Activated CD4-positive, alpha-beta T cell treated with anti-CD3 and anti-CD28 coated beads, Interleukin-2, Interleukin-6, amounts not matched to agents 100 ng/mL and 50 ng/mL, durations not matched to agents 16 hours and 8 hours (primary cell): ENCODE data around the gene MARK2.

Source experiments
- DNase-seq: peaks from one replicate; pipeline ENCODE4 v3.0.0-alpha.2; 2020

Gene MARK2

DNA sequence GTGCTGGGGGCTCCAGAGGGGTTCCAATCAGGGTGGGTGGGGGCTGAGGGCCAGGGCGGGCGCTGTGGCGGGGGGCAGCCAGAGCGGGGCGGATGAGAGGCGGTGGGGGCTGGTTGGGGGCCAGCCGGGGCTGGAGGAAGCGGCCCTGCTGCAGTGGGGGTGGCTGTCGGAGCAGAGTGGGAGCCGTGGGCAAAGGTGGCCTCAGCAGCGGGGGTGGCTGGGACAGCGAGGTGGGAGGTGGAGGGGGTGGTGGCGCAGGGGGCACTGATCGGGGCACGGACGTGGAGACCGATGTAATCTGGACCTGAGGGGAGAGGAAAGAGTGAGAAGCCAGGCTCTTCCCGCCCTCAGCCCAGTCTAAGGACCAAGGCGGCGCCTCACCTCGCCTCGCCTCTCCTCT lies 73.0 kb downstream of the MARK2 start:
- no peak for DNase-seq

DNA sequence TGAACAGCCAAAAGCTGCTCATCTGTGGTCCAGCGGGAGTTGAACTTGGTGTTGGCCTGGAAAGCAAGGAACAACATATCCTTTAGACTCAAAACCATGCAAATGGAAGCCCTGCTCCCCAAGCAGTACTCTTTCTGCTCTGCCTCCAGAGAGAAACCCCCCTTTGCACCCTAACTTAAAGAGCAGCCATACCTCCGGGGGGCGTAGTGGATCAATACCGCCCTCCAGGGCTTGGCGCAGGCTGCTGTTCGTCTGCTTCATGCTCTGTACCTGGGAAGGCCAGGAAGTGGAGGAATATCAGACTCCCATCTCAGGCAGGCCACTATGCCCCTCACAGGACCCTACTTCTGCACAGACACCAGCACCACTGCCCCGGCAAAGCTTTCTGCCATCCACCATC lies 73.8 kb downstream of the MARK2 start:
- DNase-seq, result no peak

DNA sequence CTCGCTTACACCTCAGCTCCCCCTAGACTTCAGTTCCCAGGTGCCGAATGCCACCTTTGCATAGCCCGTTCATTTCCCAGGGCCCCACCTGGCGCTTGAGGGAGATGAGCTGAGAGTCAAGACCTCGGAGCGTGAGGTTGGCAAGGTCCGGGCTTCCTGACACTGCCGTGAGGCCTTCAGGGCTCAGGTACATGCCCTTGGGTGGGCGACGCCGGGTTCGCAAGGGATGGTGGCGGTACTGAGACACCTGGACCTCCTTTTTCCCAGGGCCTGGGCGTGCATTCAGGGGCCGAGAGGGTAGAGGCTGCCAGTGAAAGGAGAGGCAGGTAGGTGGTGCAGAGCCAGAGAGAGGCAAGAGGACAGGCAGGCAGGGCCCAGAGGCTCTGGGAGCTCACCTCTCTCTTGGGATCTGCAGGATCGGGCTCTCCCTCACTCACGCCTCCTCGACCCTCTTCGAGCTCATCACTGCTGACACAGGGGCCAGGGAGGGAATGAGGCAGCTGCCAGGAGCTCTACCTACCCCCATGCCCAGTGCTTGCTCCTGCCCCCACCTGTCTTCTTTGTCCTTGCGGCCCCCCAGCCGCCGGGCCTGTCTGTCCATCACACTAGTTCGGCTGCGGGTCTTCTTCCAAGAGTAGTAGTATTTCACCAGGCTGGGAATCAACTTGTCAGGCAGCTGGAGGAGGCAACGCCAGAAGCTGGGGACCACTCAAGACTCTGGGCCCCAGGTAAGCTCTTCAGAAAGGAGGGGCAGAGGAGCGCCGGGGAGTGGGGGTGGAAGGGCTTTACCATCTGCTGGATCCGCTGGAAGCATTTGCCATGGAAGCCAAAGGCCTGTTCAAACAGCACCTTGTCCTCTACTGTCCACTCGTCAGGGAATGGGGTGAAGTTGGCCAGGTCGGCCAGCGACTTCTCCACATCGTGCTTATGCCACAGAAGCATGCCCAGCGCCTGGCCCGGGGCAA lies 75.2 kb downstream of the MARK2 start:
- no peak for DNase-seq

DNA sequence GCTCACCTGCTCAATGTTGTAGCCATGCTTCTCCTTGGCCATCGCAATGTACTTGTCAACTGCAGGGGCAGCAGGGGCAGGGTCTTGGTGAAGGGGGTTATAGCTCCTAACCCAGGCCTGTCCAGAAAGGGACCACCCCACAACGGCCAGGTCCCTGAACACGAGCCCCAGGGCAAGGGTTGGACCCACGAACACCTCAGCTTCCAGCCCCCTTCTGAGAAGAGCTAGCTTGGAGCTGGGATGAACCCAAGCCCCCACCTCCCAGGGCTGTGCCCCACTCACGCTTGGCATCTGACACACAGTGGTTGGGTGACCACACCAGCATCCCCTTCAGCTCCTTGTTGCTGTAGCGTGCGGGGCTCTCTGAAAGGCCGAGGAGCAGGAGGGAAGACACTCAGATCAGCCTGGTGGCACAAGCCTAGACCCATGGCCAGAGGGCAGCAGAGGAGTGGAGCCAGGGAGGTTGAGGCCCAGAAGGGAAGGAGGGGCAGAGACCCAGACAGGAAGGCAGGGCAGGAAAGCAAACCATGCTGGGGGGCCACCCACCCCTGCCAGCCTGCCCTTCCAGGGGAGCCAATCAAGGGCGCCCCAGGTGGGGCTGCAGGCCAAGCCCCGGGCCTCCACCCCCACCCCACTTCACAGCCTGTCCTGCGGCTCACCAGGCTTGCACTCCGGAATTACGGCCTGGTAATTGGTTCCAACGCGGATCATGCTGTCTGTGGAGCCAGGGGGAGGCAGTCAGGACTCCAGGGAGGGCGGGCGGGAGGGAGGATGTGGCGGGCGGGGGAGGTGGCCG lies 76.2 kb downstream of the MARK2 start:
- DNase-seq, result no peak

DNA sequence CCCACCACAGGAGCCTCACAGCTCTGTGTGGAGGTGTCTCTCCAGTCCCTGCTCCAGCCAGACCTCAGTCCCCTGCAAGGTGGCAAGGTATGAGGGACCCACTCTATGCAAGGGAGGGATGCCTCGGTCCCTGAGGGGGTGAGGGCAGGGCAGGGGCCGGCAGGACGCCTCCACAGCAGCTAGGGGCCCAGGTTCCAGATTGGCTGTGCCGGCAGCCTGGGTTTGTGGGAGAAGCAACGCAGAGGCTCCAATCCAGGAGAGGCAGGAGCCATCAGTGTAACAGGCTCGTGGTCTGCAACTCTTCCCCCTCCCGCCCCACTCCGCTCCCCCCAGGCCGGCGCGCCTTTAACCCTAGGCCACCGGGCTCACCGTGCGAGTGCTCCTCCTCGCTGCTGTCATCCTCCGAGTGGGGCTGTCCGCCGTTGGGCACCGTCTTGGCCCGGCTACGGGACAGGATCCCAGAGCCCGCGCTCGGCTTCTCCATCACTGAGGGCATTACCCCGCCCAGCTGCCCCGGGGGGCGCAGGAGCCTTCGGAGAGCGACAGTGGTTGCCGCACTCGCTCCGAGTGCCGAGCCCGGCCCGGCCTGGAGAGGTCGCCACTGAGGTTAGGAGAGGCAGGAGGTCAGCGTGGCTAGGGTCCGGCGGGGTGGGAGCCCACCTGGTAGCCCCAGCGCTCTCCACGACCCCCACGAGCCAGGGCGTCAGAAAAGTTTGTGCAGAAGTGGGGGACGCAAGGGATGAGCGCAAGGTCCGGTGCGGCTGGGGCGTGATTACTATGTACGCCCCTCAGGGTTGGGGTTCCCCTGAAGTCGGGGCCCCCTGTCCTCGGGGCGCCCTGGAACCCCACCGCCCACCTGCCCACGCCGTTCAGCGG lies 77.3 kb downstream of the MARK2 start:
- peak; percentile 41 for DNase-seq

DNA sequence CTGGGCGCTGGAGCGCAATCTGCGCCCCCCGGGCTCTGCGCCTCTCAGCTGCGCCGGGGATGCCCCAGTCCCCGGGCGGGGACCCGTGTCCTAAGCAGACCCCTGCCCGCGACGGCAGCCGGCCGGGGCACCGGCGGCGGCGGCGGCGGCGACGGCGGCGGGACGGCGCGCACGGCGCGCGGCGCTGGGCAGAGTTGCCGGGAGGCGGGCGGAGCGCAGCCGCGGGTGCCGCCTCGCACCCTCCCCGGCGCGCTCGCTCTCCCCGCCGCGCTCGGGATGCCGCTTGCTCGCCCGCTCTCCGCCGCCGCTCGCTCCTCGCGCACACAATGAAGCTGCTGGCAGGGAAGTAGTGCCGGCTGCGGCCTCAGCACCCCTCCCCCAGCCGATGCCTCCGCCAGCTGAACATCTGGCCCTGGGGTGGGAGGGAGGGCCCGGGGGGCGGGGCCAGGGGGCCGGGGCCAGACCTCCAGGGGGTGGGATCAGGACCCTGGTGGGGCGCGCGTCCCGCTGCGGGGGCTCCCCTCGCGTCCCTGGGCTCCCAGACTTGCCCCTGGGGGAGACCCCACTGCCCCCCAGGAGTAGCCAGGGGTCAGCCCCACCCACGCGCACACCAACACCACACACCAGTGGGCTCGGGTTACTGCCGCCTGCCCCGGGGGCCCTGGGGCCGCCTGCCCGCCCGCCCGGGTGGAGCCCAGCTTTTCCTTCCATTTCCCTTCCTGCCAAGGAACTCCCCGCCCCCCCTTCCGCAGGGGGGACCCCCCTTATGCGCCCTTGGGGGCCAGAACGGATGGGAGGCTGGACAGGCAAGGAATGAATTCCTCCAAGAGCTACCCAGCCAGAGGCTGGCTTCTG lies 78.2 kb downstream of the MARK2 start, which contains the start of gene RCOR2:
Gene RCOR2 (minus strand): TSS at position 328 of the 855 bp plus-strand sequence. CDS start 708 bp downstream, outside the sequence.
- peak; percentile 64 for DNase-seq

DNA sequence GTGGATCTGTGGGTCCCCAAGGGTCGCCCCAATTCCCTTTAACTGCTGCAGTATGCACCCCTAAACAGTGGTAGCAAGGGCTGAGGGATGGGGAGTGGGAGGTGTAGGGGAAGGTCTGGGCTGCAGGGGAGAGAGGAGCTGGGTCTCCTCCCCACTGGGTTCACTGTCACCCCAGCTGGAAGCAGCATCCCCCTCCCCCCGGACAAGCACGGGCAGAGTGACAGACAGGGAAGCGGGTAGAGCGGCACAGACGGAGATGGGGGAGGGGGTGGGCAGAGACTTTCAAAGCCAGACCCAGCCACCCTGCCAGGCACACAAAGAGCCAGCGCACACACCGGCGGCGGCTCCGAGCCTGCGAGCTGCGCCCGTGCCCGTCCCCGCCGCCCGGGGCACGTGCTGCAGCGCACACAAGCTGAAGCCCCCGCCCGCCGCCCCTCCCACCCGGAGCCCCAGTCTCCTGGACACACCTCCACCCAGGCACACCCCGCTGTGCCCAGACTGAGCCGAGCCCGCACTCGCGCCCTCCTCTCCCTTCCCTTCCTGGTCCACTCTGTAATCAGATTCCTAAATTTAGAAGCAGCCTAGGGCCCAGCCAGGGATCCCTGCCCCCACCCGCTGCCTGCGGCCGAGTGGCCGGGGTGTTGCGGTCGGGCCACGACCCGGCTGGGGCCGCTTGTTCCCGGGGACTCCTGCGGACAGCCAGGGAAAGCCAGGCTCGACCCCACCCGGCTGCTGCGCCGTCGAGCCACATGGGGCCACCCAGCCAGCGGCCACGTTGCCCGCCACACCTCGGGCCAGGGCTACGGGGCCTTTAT lies 79.0 kb downstream of the MARK2 start:
- DNase-seq, result peak; percentile 23

DNA sequence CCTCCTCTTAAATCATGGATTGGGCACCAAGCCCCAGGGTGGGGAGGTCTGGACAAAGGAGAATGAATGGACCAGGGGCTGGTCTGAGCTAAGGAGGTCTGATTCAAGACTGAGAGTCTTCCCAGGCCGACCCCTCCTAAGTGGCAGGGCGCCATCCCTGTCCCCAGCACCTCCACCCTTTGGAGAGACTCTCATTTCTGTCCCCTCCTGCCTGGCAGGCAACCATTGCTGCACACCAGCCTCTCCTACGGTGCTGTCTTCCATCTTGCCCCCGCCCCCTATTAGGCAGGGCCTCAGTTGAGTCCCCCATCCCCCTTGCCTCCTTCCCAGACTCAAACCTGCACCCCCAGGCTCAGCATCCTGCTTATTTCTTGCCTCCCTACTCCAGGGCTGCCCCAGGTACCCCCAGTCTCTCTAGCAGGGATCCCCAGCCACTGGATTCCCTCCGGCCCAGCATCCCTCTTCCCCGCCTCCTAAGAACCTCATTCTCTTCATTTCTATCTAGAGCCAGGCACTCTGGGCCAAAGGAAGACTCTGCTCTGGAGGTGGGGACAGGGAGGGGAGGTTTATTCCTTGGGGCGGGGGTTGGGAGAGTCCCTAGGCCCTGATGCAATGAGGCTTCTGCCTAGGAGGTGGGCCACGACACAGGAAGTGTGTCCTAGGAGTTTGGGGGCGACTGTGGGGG lies 79.7 kb downstream of the MARK2 start:
- DNase-seq, result no peak

DNA sequence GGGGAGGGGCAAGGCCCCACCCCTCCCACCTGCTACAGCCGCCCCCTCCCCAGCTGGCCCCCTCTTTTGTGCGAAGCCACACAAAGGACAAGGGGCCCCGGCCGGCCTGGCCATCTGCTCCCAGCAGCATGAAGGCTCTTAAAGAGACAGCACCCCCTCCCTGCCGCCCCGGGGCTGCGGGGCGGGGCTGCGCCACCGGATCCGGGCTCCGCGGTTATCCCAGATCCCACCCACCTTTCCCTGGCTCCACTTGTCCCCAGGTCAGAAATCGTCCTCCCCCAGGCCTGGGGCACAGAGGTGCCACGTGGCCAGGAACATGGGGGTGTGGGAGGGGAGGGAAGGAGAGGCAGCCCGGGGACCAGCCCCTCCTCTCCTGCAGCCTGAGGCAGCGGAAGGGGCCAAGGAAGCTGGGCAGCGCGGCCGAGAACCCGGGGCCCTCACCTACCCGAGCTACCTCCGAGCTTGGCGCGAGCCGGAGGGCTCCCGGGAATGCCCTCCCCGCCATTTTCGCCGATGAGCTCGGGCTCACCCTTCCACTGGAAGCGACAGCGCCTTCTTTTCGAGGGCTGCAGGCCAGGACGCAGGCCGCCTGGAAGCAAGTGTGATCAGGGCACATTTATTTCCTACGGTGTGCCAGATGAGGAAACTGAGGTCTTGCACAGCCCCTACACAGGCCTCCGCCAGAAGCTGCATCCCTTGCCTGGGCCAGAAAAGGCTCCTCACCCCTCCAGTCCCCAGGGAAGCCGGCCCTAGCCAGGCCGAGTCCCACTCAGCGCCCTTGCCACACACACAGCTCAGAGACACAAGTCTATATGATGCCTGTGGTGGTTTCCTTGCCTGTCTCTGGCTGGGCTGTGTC lies 80.6 kb downstream of the MARK2 start:
- DNase-seq, result no peak

DNA sequence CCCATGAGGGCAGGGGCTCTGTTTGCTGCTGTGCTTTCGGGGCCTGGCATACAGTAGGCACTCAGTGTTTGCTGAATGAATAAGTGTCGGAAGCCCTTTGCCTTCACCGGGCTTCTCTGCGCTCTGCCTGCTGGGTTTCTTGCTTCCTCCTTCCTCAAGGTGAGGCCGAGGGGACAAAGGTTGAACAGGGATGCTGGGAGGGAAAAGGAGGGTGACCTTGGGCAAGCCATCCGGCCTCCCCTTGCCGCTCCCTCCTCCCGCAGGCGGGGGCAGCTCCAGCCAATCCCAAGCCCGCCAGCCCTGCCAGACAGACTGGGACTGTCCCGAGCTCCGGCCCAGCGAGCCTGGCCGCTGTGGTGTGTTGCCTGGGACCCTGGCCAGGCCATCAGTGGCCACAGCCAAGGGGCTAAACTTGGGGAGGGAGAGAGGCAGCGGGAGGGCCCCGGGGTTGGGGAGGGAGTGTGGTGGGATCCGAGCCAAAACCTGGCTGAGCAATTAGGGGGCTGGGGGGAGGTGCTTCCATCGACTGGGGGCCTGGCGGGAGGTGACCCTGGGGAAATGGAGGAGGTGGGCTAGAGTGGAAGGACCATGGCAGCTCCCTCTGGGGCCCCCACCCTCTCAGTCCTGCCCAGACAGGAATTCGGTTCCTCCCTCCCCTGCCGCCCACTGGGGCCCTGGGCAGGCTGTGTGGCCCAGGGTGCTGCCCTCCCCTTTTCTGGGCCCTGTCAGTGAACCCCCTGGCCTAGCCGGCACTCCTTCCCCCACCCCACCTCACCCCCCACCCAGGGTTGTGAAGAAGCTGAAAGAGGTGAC lies 81.4 kb downstream of the MARK2 start:
- DNase-seq, result no peak

DNA sequence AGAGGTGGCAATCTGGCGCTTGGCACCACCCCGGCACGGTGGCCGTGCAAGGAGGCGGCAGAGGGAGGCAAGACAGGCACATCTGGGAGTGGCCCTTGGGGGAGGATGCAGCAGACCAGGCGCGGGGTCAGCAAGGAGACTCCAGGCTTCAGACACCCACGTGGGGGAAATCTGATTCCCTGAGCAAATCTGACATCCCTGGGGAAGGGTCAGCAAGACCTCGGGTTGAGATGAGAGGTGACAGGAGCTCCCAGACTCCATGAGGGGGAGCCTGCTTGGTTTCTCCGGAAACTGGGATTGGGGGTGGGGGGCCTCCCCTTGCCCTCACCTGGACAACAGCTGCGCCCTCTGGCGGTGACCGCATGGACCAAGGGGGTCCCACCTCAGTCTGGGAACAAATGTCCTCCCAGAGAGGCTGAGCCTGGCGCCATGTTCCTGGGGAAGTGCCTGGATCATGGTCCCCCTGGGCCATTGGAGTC lies 82.1 kb downstream of the MARK2 start:
- DNase-seq, result peak; percentile 33

DNA sequence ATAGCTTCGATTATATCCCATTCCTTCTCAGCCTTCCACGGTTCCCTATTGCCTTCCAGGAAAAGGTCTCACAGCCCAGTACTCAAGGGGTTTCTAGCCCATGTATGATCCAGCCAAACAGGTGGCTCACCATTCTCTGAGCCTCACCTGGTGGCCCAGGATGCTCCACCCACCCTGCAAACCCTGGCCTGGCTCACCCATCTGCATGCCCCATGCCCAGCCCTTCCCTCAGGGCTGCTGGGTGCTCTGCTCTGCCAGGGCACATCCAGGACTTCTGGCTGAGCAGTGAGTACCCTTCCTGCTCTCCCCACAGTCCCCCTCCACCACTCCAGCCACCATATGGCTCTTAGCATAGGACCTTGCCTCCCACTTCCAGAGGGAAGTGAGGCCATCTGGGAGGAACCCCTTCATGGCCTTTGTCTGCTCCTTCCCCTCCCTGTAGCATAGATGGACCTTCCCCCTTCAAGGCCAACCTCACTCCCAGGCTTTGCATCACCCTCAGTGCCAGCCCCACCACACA lies 83.8 kb downstream of the MARK2 start:
- no peak for DNase-seq

DNA sequence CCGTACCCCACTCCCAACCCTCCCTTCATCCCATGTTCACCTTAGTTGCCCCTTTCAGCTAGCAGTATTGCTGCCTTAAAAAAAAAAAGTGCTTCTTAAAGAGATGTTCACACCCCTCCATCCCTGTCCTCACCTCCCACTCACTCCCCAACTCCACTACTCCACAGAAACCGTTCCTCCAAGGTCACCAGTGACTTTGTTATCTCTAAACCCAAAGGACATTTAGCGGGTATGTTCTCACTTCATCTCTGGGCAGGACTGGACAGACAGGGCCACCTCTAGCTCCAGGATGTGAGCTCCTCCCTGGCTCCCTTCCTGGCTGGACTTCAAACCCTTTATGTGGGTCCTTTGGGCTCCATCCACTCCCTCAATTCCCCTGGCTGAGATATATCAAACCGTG lies 84.4 kb downstream of the MARK2 start:
- no peak for DNase-seq

DNA sequence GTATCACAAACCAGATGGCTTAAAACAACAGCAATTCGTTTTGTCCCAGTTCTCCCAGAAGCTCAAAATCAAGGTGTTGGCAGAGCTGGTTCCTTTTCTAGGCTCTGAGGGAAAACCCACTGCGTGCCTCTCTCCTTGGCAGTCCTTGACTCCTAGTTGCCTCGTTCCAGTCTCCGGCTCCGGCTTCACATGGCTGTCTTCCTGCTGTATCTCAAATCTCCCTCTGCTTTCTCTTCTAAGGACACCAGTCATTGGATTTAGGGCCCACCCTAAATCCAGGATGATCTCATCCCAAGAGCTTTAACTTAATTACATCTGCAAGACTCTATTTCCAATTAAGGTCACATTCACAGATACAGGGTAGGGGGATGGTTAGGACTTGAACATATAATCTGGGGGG lies 90.7 kb downstream of the MARK2 start:
- no peak for DNase-seq

DNA sequence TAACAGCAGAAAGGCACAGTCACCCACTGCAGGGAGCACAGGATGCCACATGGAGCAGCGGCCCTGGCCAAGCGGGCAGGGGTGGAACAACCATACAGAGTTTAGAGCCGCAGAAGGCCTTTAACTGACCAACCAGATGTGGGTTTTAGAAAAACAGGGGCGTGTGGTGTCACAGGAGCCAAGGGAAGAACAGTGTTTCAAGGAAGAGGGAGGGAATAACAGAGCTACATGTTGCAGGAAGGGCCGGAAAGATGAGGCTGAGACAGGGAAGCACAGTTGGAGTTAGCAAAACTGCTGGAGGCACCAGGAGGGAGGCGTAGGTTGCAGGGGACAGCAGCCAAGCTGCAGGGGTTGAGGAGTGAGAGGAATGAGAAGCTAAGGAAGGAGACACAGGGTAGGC lies 92.1 kb downstream of the MARK2 start:
- DNase-seq, result no peak

DNA sequence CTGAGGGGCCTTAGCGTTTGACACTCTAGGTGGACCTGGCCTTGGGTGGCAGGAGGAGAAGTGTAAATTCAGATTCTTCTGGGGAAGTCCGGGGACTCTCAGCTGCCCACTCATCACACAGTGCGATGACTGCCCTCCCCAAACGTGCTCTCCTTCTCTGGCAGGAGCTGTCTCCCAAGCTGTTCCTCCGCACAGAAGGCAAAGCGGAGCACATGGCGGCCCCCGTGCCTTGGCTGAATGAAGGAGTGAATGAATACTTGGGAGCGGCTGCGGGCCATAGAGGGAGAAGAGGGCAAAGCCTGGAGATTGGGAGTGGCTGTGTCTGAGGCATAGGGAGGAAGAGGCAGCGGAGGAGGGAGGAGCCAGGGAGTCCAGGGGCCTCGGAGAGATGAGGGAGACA lies 93.0 kb downstream of the MARK2 start:
- DNase-seq, result no peak

DNA sequence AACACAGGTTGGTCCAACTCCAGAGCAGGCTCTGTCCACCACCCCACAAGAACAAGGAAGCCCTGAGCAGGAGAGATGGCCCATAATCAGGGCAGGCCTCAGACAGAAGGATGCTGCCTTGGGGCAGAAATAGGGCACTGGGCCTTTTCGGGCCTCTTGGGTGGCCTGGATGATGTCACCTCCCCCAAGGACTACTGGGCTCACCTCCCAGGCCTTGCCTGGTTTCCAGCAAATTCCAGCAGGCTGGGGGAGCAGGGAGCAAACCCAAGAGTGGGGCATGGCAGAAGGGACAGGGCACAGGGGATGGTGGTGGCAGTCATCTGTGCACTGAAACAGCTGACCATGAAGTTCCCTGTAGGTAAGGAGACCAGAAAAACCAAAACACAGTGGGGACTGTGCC lies 94.5 kb downstream of the MARK2 start:
- no peak for DNase-seq
